Measurements from ENCODE around the gene IRGQ. TPM values are rescaled to one million over a fixed set of nuclear protein-coding genes. Genes with fewer than 3 reads are reported as not detected.

The IRGQ gene
- polyA plus RNA-seq, 12 donors: 10.0 to 18.0 (median 13.6) TPM; not detected in 1

DNA sequence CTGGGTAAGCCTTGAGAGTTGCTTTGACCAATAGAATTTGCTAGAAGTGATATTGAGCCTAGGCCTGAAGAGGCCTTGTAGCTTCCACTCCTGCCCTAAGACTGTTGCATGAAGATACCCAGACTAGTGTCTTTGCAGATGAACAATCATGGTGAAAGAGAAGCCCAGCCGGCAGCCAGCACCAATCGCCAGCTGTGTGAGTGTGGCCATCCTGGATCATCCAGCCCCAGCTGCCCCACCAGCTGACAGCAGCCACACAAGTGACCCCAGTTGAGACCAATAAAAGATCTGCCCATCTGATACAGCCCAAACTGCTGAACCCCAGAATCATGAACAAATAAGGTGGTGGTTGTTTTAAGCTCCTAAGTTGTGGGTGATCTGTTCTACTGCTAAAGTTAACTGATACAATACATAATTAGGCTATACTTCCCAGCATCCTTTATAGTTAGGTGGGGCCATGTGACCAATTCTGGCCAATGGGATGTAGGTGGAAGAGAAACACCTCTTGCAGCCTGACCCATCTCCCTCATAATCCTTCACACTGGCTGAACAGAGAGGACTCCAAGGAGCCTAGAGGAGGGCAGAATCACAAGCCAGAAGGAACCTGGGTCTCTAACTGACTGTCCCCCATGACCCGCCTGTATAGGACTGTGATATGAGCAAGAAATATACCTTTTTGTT, 32.9 kb upstream of the IRGQ start:
- no peak for DNase-seq

DNA sequence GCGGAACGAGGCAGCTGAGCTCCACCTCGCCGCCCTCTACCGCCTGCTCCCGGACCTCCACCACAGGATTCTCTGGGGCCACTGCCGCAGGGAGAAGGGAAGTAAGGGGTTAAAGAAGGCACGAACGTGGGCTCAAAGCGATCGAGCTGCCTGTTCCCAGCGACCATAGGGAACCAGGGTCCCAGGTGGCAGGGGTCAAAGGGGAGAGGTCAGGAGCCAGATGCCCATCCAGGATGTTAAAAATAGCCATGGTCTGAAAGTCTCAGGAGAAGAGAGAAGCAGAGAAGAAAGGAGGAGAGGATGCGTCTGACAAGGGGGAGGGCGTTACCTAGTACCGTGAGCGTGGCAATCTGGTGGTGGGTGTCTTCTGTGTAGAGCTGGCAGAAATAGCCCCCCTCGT, 30.9 kb upstream of the IRGQ start:
- no peak for DNase-seq

DNA sequence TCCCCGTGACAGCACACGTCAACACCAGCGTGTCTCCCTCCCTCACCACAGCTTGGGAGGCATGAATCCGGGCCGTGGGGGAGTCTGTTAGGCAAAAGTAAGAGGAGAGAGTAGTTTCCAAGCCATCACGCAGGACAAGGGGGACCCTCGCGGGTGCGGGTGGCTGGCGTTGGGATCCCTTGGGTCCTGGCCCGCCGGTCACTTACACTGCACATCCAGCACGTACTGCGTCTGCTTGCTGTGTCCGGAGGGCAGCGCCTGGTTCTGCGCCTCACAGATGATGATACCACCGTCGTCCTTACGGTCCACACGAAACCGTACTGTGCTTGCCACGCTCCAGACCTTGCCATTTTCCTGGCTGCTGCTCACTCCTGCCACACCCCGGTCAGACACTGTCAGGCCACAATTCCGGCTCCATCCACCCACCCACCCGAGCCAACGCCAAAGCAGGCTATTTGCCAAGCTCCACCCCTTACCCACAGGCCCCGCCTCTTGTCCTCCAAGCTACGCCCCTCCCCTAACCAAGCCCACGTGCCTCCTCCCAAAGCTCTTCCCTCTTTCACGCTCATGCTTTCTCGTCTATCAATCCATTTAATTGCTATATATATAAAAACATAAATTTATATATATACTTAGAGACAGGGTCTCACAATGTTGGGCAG, 30.1 kb upstream of the IRGQ start:
- no peak for DNase-seq

DNA sequence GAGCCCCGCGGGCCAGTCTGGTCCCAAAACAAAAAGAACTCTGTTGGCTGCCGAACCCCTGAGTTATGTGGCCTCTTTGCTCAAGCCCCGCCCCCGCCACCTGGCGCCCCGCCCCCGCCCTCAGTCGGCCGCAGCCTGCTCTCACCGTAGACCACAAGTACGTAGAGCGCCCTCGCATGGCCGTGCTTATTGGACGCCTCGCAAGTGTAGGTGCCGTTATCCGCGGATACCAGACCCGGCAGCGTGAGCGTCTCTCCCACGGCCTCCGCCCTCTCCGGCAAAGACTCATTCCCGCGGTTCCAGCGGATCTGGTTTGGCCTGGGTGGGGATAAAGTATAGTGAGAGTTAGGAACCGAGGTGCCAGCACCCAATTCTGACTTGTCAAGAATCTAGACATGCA, 29.0 kb upstream of the IRGQ start:
- no peak for DNase-seq

DNA sequence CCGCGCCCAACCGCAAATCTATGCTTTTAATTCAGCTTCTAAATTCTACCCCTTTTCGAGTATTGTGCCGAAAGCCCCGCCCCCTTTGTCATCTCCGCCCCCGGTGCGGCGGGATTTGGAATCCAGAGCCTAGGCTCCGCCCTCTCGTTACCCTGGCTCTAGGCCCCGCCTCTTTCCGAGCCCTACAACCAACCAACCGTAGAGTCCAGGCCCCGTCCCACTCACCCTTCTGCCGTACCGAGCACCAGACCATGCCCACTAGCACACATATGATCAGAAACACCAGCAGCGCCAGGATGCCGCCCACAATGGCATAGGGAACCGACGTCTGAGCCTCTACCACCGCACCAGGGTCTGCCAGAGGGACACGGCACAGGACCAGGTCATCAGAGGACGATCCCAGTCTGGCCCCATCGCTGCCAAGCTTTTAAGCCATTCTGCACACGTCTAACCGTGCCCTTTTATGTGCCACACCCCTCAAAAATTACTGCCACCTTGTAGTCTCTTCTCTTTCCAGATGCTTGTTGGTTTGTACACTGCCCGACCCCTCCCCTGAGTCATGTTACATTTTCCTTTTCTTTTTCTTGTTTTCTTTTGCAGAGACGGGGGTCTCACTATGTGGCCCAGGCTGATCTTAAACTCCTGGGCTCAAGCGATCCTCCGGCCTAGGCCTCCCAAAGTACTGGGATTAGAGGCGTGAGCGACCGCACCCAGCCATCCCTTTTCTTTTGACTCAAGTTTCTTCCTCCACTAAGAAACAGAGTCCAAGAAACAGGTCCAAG, 28.1 kb upstream of the IRGQ start:
- no peak for DNase-seq

DNA sequence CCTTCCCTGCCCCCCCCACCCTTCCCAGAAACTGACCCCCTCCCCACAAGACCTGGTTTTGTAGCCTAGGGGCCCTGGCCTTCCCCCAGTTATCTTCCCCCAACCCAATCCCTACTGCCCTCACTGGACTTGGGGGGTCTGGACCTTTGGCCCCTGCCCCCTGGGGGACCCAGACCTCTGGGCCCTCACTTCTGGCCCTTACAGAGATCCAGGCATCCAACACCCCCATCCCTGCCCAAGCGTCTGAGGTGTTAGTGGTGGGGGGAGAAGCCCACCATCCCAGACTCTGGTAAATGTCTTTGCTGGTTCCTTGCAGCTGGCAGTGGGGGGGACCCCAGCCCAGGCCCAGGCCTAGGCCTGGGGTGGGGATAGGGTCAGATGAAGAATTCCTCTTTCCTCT, 27.0 kb upstream of the IRGQ start:
- DNase-seq: no peak

DNA sequence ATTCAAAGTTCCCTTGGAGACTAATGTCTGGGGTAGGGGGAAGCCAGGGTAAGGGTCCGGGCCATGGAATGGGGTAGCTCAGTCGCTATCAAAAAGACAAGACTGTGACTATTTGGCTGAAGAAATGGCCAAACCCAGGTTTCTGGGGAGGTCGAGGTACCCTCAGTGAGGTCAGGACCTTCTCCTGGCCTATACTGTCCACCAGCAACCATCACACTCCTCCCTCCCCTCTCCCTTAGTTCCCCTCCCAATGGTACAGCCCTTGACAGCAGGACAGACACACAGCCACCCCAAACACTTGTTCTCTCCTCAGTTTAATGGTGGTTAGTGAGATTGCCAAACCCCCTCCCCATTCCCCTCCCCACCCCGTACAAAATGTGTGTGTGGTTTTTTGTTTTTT, 26.1 kb upstream of the IRGQ start:
- no peak for DNase-seq

DNA sequence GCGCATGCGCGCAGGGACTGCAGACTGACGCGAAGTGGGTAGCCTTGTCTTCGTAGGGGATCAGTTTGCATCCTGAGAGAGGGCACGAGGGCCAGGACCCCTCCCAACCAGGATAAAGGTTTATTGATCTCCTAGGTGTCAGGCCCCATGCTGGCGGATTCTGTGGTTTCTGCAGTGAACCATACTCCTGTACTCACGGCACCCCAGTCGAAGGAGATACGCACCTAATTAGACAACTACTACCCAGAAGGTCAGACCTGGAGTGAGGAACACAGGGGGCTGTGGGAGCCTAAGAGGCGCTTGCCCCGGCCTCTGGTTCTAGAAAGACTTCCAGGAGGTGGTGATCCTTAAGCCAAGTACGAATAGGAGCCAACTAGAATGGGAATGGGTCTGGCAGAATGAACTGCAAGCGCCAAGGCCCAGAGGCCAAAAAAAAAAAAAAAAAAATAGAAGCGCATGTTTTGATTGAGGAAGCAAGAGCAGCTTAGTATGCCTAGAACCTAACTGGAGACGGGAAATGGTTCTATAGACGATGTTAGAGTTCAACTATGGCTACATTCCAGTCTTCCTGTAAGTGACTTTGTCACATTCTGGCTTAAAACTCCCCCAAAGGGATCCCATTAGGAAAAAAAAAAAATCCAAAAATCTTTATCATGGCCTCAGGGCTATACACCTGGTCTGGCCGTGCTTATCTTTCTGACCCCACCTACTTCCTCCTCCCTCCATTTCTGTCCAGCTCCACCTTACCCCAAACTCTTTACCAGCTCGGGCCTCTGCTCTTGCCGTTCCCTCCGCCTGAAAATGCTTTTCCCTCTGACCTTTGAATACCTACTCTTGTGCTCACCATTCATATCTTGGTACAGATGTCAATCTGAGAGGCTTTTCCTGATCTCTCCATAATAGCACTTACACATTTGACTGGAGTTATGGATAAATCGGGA, 24.4 kb upstream of the IRGQ start:
- no peak for DNase-seq

DNA sequence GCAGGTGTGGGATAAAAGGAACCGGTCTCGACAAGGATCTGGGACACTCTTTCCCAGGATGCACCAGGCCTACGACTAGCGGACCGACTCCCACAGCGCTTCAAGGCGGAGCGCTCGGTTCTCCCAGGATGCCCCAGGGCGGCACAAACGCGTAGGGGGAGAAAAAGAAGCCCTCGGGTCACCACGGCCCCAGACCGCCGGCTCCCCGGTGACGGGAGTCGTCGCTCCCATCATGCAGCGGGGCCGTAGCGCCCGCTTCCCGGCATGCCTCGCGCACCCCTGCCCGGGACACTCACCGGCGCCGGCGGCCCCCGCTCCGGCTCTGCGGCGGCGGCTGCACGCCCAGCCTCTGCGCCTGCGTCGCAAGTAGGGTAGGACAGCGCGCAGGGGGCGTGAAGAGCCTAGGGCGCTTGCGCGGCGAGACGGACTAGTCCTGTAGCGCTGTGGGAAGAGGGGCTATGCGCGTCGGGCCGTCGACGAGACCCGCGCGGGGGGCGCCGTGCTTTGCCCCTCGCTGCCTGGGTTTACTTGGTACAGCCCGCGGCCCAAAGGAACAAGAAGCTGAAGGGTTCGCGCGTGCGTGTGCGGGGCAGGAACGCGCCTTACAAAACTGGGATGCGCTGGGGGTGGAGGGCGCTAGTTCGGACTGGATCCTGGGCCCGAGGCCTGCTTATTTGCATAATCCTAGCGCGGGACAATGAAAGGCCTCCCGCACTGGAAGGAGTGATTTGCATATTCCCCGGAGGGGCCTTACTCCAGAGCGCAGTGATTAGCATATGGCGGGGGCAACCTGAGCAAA, 23.5 kb upstream of the IRGQ start, which contains the start of gene ZNF428:
Gene ZNF428 (minus strand): TSS at position 368 of the 799 bp plus-strand sequence. CDS start 5,325 bp downstream, outside the sequence.
- peak; percentile 89 for DNase-seq

DNA sequence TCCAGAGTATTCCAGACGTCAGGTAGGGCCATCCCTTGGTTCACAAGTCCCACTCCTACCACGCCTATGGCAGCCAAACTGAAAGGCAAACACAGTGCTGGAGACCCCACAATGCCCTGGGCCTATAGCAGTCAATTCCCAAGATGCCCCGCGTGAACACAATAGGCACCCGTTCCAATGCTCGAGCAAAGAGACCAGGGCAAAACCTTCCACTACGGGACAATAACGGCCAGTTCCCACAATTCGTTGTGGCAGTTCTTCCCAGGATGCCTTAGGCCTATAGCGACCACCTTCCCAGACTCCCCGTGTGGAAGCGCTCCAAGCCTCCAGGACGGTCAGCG, 23.0 kb upstream of the IRGQ start:
- DNase-seq: peak; percentile 38

DNA sequence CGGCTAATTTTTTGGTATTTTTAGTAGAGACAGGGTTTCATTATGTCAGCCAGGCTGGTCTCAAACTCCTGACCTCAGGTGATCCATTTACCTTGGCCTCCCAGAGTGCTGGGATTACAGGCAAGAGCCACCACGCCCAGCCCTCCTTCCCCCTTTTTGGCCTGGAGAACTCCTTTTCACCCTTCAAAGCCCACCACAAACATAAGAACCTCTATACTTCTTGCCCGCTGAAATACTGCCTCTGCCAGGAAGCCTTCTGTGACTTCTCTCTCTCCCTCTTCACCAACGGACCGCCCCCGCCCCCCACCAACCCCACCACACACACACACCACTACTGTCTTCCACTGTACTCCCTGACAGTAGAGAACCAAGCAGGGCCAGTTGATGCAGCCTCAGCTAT, 21.0 kb upstream of the IRGQ start:
- no peak for DNase-seq

DNA sequence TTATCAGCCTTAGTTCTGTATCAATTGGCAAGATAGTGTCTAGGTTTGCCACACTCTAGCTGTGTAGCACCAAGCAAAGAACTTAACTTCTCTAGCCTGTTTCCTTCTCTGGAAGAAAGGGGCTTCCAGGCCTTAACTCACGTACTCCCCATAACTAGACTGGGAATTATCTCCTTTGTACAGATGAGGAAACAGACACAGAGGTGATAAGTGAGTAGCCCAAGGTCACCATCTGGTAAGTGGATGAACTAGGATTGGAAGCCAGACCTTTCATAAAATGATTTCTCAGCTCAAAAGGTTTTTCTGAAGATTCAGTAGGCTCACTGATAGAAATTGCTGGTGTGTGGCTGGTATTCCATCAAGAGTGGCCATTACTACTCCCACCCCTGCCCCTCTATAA, 20.4 kb upstream of the IRGQ start:
- no peak for DNase-seq

DNA sequence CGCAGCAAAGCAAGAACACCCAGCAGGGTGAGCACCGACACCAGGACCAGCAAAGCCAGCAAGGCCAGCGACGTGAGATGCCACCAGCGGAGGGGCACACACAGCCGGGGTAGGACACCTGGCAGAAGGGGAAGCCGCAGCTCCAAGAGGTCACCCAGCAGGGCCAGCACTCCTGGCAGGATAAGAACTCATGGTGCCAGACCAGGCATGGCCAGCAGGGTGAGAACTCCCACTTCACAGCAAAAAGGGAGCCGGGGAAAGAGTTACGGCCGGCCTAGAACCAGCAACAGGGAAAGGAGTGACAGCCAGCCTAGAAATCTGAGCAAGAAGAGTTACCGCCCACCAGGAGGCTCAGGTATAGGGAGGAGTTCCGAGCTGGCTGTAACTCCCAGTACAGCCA, 16.4 kb upstream of the IRGQ start:
- DNase-seq: no peak

DNA sequence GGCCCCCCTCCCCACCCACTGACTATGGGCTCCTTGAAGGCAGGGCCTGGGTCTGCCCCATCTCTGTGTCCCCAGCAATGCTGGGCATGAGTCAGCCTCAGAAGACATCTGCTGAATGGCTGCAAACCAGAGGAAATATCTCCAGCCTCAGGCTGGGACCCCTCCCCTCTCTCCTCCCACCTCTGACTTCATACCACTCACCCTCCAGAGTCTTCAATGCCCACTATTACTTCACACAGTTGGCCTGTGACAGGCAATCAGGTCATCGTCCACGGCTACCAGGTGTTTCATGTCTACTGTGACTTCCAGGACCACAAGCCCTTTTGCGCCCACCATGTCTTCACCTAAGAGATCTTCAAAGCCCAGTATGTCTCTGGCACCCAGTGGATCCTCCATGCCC, 15.9 kb upstream of the IRGQ start, which contains the start of gene SRRM5:
Gene SRRM5 (plus strand): TSS at position 301 of the 400 bp plus-strand sequence. CDS start 34 bp downstream, at position 335.
- DNase-seq: no peak

DNA sequence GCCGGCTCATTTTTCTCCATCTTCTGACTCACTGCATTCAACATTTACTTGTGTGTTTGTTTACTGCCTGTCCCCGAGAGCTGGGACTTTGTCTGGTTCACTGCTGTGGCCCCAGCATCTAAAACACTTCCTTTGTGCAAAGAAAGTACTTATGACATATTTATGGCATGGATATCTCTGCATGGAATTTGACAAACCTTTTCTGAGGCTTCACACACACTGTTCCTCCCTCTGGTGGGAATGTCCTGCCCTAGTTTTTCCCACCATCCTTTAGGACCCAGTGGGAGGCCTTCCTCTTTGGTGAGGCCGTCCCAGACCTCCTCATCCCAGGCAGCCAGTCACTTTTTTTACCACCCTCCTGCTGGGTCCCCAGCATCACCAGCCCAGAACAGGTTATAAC, 14.6 kb upstream of the IRGQ start:
- no peak for DNase-seq

DNA sequence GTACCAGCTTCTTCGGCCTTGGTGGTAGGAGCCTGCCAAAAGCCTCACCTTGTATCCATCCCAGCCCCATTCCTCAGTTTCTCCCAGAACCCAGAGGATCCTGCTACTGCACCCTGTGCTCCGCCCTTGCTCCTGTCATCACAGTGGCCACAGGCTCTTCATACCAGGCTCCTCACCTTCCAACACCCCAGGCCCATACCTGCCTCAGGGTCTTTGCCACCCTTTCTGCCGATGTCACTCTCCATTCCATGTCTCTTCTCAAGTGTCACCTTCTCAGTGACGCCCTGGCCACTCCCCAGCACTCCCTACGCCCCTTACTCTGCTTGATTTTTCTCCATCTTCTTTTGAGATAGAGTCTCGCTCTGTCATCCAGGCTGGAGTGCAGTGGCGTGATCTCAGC, 13.9 kb upstream of the IRGQ start:
- no peak for DNase-seq

DNA sequence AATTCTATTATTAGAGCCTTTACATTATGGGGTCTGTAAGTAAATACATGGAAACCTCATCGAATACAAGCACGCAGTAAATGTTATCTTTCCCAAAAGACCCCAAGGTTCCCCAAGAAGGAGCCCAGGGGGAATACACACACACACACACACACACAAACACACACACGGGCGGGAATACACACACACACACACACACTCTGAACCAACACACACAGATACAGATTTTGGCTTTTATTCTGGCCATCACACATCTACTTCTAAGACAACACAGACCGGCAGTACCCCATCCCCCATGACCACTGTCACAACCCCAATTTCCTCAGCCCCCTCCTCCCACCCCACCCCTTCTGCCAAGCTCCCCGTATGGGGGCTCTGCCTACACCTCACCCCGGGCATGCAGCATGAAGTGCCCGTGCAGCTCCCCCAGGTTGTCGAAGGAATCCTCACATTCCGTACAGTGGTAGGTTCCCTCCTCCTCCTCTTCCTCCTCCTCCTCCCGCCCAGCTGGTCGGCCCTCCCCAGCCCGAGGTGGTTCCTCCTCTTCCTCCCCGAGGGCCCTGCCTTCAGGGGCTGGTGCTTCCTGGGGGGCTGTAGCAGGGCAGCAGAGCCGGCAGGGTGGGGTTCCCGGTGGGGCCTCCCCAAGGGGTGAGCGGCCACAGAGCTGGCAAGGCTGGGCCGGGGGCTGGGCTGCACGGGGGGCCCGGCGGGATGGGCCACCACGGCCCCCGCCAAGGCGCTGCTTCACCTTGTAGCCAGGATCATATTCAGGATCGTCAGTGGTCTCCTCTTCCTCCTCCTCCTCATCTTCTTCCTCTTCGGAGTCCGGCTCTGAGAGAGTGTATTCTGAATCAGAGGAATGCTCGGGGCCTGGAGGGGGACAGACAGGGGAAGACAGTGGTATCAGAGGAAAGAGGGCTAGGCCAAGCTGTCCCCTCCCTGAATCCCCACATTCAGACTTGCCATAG, 11.6 kb upstream of the IRGQ start:
- no peak for DNase-seq

DNA sequence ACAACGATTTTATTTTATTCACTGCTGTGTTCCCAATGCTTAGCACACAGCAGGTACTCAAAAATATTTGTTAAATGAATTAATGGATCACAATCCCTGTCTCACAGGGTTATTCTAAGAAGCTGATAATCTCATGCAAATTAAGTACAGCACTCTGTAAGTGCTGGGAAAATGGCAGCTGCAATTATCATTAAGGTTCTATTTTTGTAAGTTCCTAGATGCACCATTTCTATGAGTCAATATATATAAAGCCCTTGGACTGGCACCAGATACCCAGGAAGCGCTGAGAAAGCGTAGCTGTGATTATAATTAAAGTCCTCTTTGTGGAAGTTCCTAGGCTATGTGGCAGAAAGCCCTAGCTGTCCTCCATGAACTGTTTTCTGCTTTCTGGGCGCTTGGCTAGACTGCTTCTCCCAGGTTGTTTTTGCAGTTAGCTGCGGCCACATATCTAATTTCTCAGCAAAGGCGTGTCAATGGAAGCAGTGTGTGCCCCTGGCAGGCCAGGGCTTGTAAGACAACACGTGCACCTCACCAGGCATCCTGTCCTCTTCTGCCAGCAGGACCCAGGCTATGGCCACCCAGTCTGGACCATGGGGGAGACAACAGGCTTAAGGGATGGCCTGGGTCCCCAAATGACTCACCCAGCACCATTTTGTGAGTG, 10.8 kb upstream of the IRGQ start:
- DNase-seq: peak; percentile 26
